GM21360 (cell line): ENCODE results near the gene HTR7.
A peak's percentile ranks its signal among the peaks of the same experiment; 100 is the strongest.
"Not testable (repeated sequence)": the region's sequence is repeated elsewhere in the genome, so short reads cannot be mapped to it uniquely, and the experiment has no call there.

Source experiments
- ATAC-seq: cut with Tn5 transposase; IDR thresholded peaks from one replicate; pipeline ENCODE4 v1.9.1; 2021; ENCODE audit warnings: mild to moderate bottlenecking, moderate library complexity; ENCODE audit not compliant: unreplicated experiment

HTR7 gene

GRCh38 chr10:90857635-90858460, at the start of gene HTR7:
HTR7 (minus strand) TSS chr10:90858039; CDS start chr10:90857671, 368 bp downstream.
- peak; percentile 65 for ATAC-seq

GRCh38 chr10:90906596-90906995, 48.8 kb upstream of the HTR7 start:
- ATAC-seq = no peak

GRCh38 chr10:90905925-90906324, 48.1 kb upstream of the HTR7 start:
- no peak for ATAC-seq

GRCh38 chr10:90896916-90897315, 39.1 kb upstream of the HTR7 start:
- not testable (repeated sequence) for ATAC-seq

- ATAC-seq = no peak
These were observed 35.4 kb upstream of the HTR7 start for GRCh38 chr10:90893190-90893589.

- ATAC-seq = no peak
These were observed 32.5 kb upstream of the HTR7 start for GRCh38 chr10:90890347-90890746.

- no peak for ATAC-seq
These were observed 31.8 kb upstream of the HTR7 start for GRCh38 chr10:90889636-90890035.

GRCh38 chr10:90888387-90888786, 30.5 kb upstream of the HTR7 start:
- ATAC-seq = no peak

- ATAC-seq = no peak
These were observed 29.7 kb upstream of the HTR7 start for GRCh38 chr10:90887555-90887954.

- ATAC-seq = no peak
These were observed 27.3 kb upstream of the HTR7 start for GRCh38 chr10:90885176-90885575.

GRCh38 chr10:90884431-90884830, 26.6 kb upstream of the HTR7 start:
- no peak for ATAC-seq

GRCh38 chr10:90880059-90880719, 22.4 kb upstream of the HTR7 start:
- not testable (repeated sequence) for ATAC-seq

GRCh38 chr10:90879062-90879461, 21.2 kb upstream of the HTR7 start:
- ATAC-seq = no peak

- ATAC-seq = no peak
These were observed 14.8 kb upstream of the HTR7 start for GRCh38 chr10:90872648-90873020.

- ATAC-seq = peak; percentile 92
These were observed 14.2 kb upstream of the HTR7 start, which contains the start of gene RPP30 for GRCh38 chr10:90871766-90872647. RPP30 (plus strand) TSS chr10:90871974; CDS start chr10:90871987, 13 bp downstream.

GRCh38 chr10:90871279-90871765, 13.5 kb upstream of the HTR7 start:
- ATAC-seq = peak; percentile 58

- no peak for ATAC-seq
These were observed 8.3 kb upstream of the HTR7 start for GRCh38 chr10:90866050-90866598.

GRCh38 chr10:90865401-90865800, 7.6 kb upstream of the HTR7 start:
- no peak for ATAC-seq

GRCh38 chr10:90862908-90863514, 5.2 kb upstream of the HTR7 start:
- ATAC-seq = no peak

GRCh38 chr10:90860790-90861189, 3.0 kb upstream of the HTR7 start:
- no peak for ATAC-seq
